Adipose tissue (tissue), 3 donors: Measurements from ENCODE around the gene MAP3K10. TPM values are rescaled to one million over a fixed set of nuclear protein-coding genes. Genes with fewer than 3 reads are reported as not detected.

Source experiments
- H3K27ac ChIP-seq: one replicate; pipeline ENCODE4 v1.5.1; 2013; ENCODE audit warnings: low read depth, low read length
- WGBS, 3 donors: extraction: QIAGEN DNeasy Blood & Tissue Kit; methylation state at CpG; one replicate each; pipeline ENCODE4 v1.1.7; 2013; 5-methylcytosine and 5-hydroxymethylcytosine counted together
- polyA plus RNA-seq, 3 donors: library from polyadenylated mRNA; stranded (reverse); fragments of 200-250 nt; gene quantifications; one replicate each; pipeline ENCODE4 v1.2.3, GENCODE V29; 2013
- donor health status: healthy with polysubstance abuse.
- donor health status: Bipolar disorder and iron deficiency.
- donor health status: healthy.

The MAP3K10 gene
- polyA plus RNA-seq, 3 donors: 4.7 to 13.3 (median 12.2) TPM

DNA sequence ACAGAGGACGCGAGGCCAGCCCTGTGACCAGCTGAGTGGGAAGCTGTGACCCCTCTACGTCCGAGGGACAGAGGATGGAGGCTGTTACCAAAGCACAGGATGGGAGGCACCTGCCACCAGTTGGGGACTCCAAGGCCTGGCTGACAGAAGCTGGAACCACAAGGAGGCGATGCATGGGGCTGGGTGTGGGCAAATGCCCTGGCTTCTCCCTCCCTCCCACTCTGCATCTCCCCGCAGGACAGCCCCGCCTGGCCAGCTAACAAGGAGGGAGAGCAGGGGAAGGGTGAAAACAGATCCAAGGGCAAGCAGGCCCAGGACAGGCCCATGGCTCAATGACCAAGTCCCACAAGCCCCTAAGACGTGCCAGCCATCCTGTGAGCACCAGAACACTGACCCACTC lies 65.3 kb downstream of the MAP3K10 start:
- no peak overlapping the region for H3K27ac ChIP-seq
- WGBS, 3 donors: 86 to 93% (median 88%) methylated on average over 8 of the region's 8 CpGs

- no peak overlapping the region for H3K27ac ChIP-seq
- WGBS, 3 donors: 78 to 84% (median 81%) methylated on average over 9 of the region's 9 CpGs
Measured at GRCh38 chr19:40257096-40257517, 65.9 kb downstream of the MAP3K10 start.

DNA sequence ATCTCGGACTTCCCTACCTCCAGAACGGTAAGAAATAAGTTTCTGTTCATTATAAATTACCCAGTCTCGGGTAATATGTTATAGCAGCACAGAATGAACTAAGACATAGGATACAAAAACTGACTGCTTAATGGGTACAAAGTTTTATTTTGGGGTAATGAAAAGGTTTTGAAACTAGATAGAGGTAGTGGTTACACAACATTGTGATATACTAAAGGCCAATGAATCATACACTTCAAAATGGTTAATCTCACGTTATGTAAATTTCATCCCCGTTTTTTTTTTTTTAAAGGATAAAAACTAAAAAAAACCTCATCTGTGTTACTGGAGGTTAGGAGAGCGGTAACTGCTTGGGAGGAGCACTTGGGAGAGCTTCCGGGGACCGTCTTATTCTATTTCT lies 70.4 kb downstream of the MAP3K10 start:
- H3K27ac ChIP-seq: no peak overlapping the region
- 80 to 85% (median 82%) methylated on average over 8 of the region's 8 CpGs for WGBS, 3 donors

GRCh38 chr19:40262422-40262821 lies 71.2 kb downstream of the MAP3K10 start:
- H3K27ac ChIP-seq: no peak overlapping the region
- WGBS, 3 donors: 82 to 92% (median 87%) methylated on average over 3 of the region's 3 CpGs

GRCh38 chr19:40263440-40264313 lies 72.5 kb downstream of the MAP3K10 start:
- WGBS, 3 donors: 90 to 92% (median 91%) methylated on average over 24 of the region's 24 CpGs
- no peak overlapping the region for H3K27ac ChIP-seq

GRCh38 chr19:40264314-40265054 lies 73.3 kb downstream of the MAP3K10 start:
- 85 to 93% (median 85%) methylated on average over 19 of the region's 19 CpGs for WGBS, 3 donors

More at GRCh38 chr19:40264314-40265054, 73.3 kb downstream of the MAP3K10 start:
- no peak overlapping the region for H3K27ac ChIP-seq

Other genes starting within 250 kb of the MAP3K10 start
- 10 to 100 TPM; 25.5 to 66.2 (median 51.3) TPM for gene PSMC4, start 220.3 kb upstream of the MAP3K10 start, polyA plus RNA-seq
- gene ZNF546, start 194.4 kb upstream of the MAP3K10 start, polyA plus RNA-seq: 1 to 10 TPM; 1.1 to 1.7 (median 1.1) TPM
- gene ZNF780B, start 135.2 kb upstream of the MAP3K10 start, polyA plus RNA-seq: 1 to 10 TPM; 1.5 to 3.2 (median 2.6) TPM
- 10 to 100 TPM in 2 of 3 donors, 1 to 10 TPM in 1; 9.7 to 18.4 (median 17.2) TPM for gene ZNF780A, start 100.5 kb upstream of the MAP3K10 start, polyA plus RNA-seq
- gene TTC9B, start 27.0 kb downstream of the MAP3K10 start, polyA plus RNA-seq: under 1 TPM in 1 of 3 donors, not detected in 2; 0.10 TPM
- 1 to 10 TPM in 1 of 3 donors, under 1 TPM in 1, not detected in 1; 0.21 to 1.7 TPM for gene CCNP, start 35.3 kb downstream of the MAP3K10 start, polyA plus RNA-seq
- gene AKT2, start 93.9 kb downstream of the MAP3K10 start, polyA plus RNA-seq: 100 to 1,000 TPM in 1 of 3 donors, 10 to 100 TPM in 2; 49.0 to 172 (median 64.1) TPM
- 10 to 100 TPM in 1 of 3 donors, 1 to 10 TPM in 2; 5.0 to 10.9 (median 8.4) TPM for gene C19orf47, start 157.0 kb downstream of the MAP3K10 start, polyA plus RNA-seq
- 100 to 1,000 TPM; 109 to 160 (median 130) TPM for gene PLD3, start 157.3 kb downstream of the MAP3K10 start, polyA plus RNA-seq
- under 1 TPM in 2 of 3 donors, not detected in 1; 0.02 to 0.10 TPM for gene HIPK4, start 198.8 kb downstream of the MAP3K10 start, polyA plus RNA-seq
- gene PRX, start 222.0 kb downstream of the MAP3K10 start, polyA plus RNA-seq: 1 to 10 TPM; 2.3 to 4.5 (median 2.4) TPM
- 10 to 100 TPM in 2 of 3 donors, 1 to 10 TPM in 1; 5.5 to 65.3 (median 44.1) TPM for gene SERTAD1, start 234.6 kb downstream of the MAP3K10 start, polyA plus RNA-seq